HEK293T (cell line): ENCODE results near the gene FNDC3B.
A peak's percentile ranks its signal among the peaks of the same experiment; 100 is the strongest.

Source experiments
- ARNT ChIP-seq: fragments of 450-650 bp; IDR thresholded peaks from 2 replicates; pipeline ENCODE4 v1.6.1; 2017; ENCODE audit warnings: mild to moderate bottlenecking
- BHLHE40 ChIP-seq: fragments of 450-650 bp; IDR thresholded peaks from 2 replicates; pipeline ENCODE4 v1.6.1; 2016; ENCODE audit warnings: mild to moderate bottlenecking, moderate library complexity, borderline replicate concordance
- ELF4 ChIP-seq: fragments of 450-650 bp; IDR thresholded peaks from 2 replicates; pipeline ENCODE4 v1.6.1; 2017; ENCODE audit warnings: antibody characterized with exemption
- FOXA1 ChIP-seq: fragments of 450-650 bp; IDR thresholded peaks from 2 replicates; pipeline ENCODE4 v1.6.1; 2016; ENCODE audit warnings: mild to moderate bottlenecking
- FOXK2 ChIP-seq: fragments of 450-650 bp; IDR thresholded peaks from 2 replicates; pipeline ENCODE4 v1.6.1; 2016; ENCODE audit warnings: mild to moderate bottlenecking
- FOXM1 ChIP-seq: fragments of 450-650 bp; IDR thresholded peaks from 2 replicates; pipeline ENCODE4 v1.6.1; 2017; ENCODE audit warnings: mild to moderate bottlenecking, borderline replicate concordance
- HDGF ChIP-seq: fragments of 450-650 bp; IDR thresholded peaks from 2 replicates; pipeline ENCODE4 v1.6.1; 2017; ENCODE audit warnings: antibody characterized with exemption, borderline replicate concordance
- LEF1 ChIP-seq: fragments of 450-650 bp; IDR thresholded peaks from 2 replicates; pipeline ENCODE4 v1.6.1; 2017; ENCODE audit warnings: mild to moderate bottlenecking, borderline replicate concordance
- NFRKB ChIP-seq: fragments of 450-650 bp; IDR thresholded peaks from 2 replicates; pipeline ENCODE4 v1.6.1; 2016; ENCODE audit warnings: mild to moderate bottlenecking, moderate library complexity
- PKNOX1 ChIP-seq: fragments of 450-650 bp; IDR thresholded peaks from 2 replicates; pipeline ENCODE4 v1.6.1; 2016
- SP1 ChIP-seq: fragments of 450-650 bp; IDR thresholded peaks from 2 replicates; pipeline ENCODE4 v1.6.1; 2017
- SUZ12 ChIP-seq: fragments of 450-650 bp; IDR thresholded peaks from 2 replicates; pipeline ENCODE4 v1.6.1; 2016; ENCODE audit warnings: mild to moderate bottlenecking
- TARDBP ChIP-seq: fragments of 450-650 bp; IDR thresholded peaks from 2 replicates; pipeline ENCODE4 v1.6.1; 2016
- ZNF384 ChIP-seq: fragments of 450-650 bp; IDR thresholded peaks from 2 replicates; pipeline ENCODE4 v1.6.1; 2016

GRCh38 chr3:172341482-172342059, 302.2 kb downstream of the FNDC3B start:
- TF ChIP-seq HDGF (no peak), PKNOX1 (peak; percentile 75), FOXK2 (no peak), SP1 (no peak), ARNT (no peak), ZNF384 (no peak), LEF1 (no peak), ELF4 (no peak), SUZ12 (no peak), FOXA1 (no peak), TARDBP (no peak), BHLHE40 (no peak), FOXM1 (no peak), NFRKB (no peak)
